GM18861 (cell line): ENCODE measurements around the gene P3H3.
"Not testable (repeated sequence)": the region's sequence is repeated elsewhere in the genome, so short reads cannot be mapped to it uniquely, and the experiment has no call there.

Experiments used
- ATAC-seq: cut with Tn5 transposase; IDR thresholded peaks from one replicate; pipeline ENCODE4 v1.9.1; 2021; ENCODE audit not compliant: unreplicated experiment

The P3H3 gene

DNA sequence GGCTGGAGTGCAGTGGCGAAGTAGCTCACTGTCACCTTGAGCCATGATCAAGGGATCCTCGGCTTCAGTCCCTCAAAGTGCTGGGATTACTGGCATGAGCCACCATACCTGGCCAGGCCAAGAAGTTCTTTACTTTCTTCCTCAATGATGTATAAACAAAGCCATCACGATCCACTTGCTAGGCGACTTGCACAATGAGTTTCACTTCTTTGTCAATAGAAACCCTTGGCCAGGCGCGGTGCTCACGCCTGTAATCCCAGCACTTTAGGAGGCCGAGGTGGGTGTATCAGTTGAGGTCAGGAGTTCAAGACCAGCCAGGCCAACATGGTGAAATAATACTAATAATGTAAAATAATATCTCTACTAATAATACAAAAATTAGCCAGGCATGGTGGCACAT, 59.3 kb downstream of the P3H3 start:
- ATAC-seq = no peak

DNA sequence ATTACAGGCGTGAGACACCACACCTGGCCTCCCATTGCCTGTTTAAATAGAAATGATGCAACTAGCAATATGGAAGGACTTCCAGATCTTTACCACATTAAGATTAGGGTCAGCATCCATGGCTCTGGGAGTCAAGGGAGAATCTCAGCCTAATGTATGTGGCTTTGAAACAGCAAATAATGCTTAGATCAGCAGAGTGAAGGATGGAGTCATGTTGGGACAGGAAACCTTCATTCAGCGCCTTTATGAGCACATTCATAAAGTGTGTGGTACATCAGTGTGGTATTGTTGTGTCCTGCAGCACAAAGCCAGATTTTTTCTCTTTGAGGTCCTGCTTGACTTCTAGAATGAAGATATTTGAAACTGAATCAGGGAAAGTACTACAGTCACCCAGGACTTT, 60.2 kb downstream of the P3H3 start:
- no peak for ATAC-seq

DNA sequence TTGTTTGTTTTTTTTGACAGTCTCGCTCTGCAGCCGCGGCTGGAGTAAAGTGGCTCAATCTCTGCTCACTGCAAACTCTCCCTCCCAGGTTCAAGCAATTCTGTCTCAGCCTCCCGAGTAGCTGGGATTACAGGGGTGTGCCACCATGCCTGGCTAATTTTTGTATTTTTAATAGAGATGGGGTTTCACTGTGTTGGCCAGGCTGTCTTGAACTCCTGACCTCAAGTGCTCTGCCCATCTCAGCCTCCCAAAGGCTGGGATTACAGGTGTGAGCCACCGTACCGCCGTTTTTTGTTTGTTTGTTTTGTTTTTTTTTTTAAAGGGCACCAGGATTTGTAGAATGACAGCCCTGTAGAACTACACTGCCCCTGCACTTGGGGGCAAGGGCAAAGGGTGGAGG, 60.6 kb downstream of the P3H3 start:
- ATAC-seq = not testable (repeated sequence)
